OCI-LY1 (cell line): ENCODE measurements around the gene NDRG2.

Experiments used
- CTCF ChIP-seq: fragments of 200-600 bp; sonication (generic), shearing (Covaris generic); IDR thresholded peaks from 2 replicates; pipeline ENCODE4 v1.5.1; 2017; ENCODE audit warnings: mild to moderate bottlenecking, antibody characterized with exemption, low read length, moderate library complexity, mixed read lengths
- EZH2 ChIP-seq: fragments of 200-600 bp; sonication (generic), shearing (Covaris generic); IDR thresholded peaks from 2 replicates; pipeline ENCODE4 v1.8.0; 2017; ENCODE audit warnings: borderline replicate concordance, mixed run types, mild to moderate bottlenecking, antibody characterized with exemption, low read length, moderate library complexity, mixed read lengths

GRCh38 chr14:21053184-21054122 is 28.6 kb upstream of the NDRG2 start:
- TF ChIP-seq CTCF = no peak
- TF ChIP-seq EZH2 = no peak
